Duodenal mucosa (tissue), 2 donors: Measurements from ENCODE around the gene ACR.
"Not testable (repeated sequence)": the region's sequence is repeated elsewhere in the genome, so short reads cannot be mapped to it uniquely, and the experiment has no call there.

Experiments
- H3K27ac ChIP-seq: one replicate; pipeline ENCODE4 v1.7.0; 2013; ENCODE audit warnings: low read depth, low read length
- H3K27me3 ChIP-seq, 2 donors: one replicate each; pipeline ENCODE4 v1.7.0; 2013; ENCODE audit warnings: low read length in 2 of 2, control low read depth in 1 of 2; ENCODE audit not compliant: insufficient read depth in 2 of 2, control insufficient read depth in 1 of 2
- H3K36me3 ChIP-seq, 2 donors: one replicate each; pipeline ENCODE4 v1.7.0; 2013; ENCODE audit warnings: low read length in 2 of 2, control low read depth in 1 of 2; ENCODE audit not compliant: insufficient read depth in 2 of 2, control insufficient read depth in 1 of 2
- H3K4me1 ChIP-seq, 2 donors: one replicate each; pipeline ENCODE4 v1.7.0; 2013; ENCODE audit warnings: low read length in 2 of 2, control low read depth in 1 of 2; ENCODE audit not compliant: insufficient read depth in 2 of 2, control insufficient read depth in 1 of 2
- H3K4me3 ChIP-seq, 2 donors: one replicate each; pipeline ENCODE4 v1.7.0; 2013; ENCODE audit warnings: low read length in 2 of 2, low read depth in 1 of 2
- H3K9ac ChIP-seq, 2 donors: one replicate each; pipeline ENCODE4 v1.7.0; 2013; ENCODE audit warnings: low read length in 2 of 2, low read depth in 1 of 2
- H3K9me3 ChIP-seq, 2 donors: one replicate each; pipeline ENCODE4 v1.7.0; 2013; ENCODE audit warnings: low read length in 2 of 2, control low read depth in 1 of 2; ENCODE audit not compliant: control insufficient read depth in 1 of 2

The ACR gene

GRCh38 chr22:50748630-50749029 is 10.6 kb downstream of the ACR start:
- not testable (repeated sequence) for H3K27ac ChIP-seq, H3K4me1 ChIP-seq, H3K27me3 ChIP-seq, H3K9me3 ChIP-seq, H3K36me3 ChIP-seq, H3K9ac ChIP-seq, H3K4me3 ChIP-seq

GRCh38 chr22:50749302-50750074 is 11.5 kb downstream of the ACR start:
- H3K4me3 ChIP-seq, H3K27ac ChIP-seq, H3K9ac ChIP-seq, H3K4me1 ChIP-seq, H3K36me3 ChIP-seq, H3K27me3 ChIP-seq, H3K9me3 ChIP-seq: not testable (repeated sequence)

DNA sequence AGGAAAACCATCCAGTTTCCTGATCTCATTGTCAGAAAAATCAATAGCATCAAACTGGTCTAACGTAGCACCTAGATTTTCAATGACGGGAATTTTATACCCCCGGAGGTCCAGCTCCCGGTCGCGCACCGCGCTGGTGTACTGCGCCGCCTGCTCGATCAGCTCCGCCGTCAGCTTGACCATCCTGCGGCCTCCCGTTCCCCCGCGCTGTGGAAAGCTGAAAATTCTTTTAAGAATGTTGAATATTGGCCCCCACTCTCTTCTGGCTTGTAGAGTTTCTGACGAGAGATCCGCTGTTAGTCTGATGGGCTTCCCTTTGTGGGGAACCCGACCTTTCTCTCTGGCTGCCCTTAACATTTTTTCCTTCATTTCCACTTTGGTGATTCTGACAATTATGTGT is 17.2 kb downstream of the ACR start:
- H3K4me3 ChIP-seq: not testable (repeated sequence)

GRCh38 chr22:50756406-50756805 is 18.4 kb downstream of the ACR start:
- not testable (repeated sequence) for H3K9me3 ChIP-seq, H3K4me3 ChIP-seq, H3K4me1 ChIP-seq, H3K36me3 ChIP-seq, H3K27me3 ChIP-seq, H3K27ac ChIP-seq, H3K9ac ChIP-seq

More for the DNA sequence above, 17.2 kb downstream of the ACR start:
- H3K27ac ChIP-seq, H3K9ac ChIP-seq, H3K27me3 ChIP-seq, H3K9me3 ChIP-seq, H3K4me1 ChIP-seq, H3K36me3 ChIP-seq: not testable (repeated sequence)

GRCh38 chr22:50756949-50757491 is 19.0 kb downstream of the ACR start:
- not testable (repeated sequence) for H3K36me3 ChIP-seq, H3K27me3 ChIP-seq, H3K4me1 ChIP-seq, H3K27ac ChIP-seq, H3K9me3 ChIP-seq, H3K9ac ChIP-seq
- H3K4me3 ChIP-seq: peak overlapping the region; percentile 40 to 75

GRCh38 chr22:50759597-50760341 is 21.8 kb downstream of the ACR start:
- not testable (repeated sequence) for H3K36me3 ChIP-seq, H3K27me3 ChIP-seq, H3K4me1 ChIP-seq, H3K9me3 ChIP-seq, H3K27ac ChIP-seq, H3K4me3 ChIP-seq, H3K9ac ChIP-seq

GRCh38 chr22:50761829-50762228 is 23.8 kb downstream of the ACR start:
- not testable (repeated sequence) for H3K4me3 ChIP-seq, H3K27me3 ChIP-seq, H3K27ac ChIP-seq, H3K4me1 ChIP-seq, H3K9me3 ChIP-seq, H3K36me3 ChIP-seq, H3K9ac ChIP-seq

GRCh38 chr22:50764288-50764687 is 26.3 kb downstream of the ACR start:
- not testable (repeated sequence) for H3K4me1 ChIP-seq, H3K36me3 ChIP-seq, H3K9me3 ChIP-seq, H3K27me3 ChIP-seq, H3K27ac ChIP-seq, H3K4me3 ChIP-seq, H3K9ac ChIP-seq

GRCh38 chr22:50775132-50775531 is 37.1 kb downstream of the ACR start:
- not testable (repeated sequence) for H3K4me1 ChIP-seq, H3K27me3 ChIP-seq, H3K9ac ChIP-seq, H3K4me3 ChIP-seq, H3K36me3 ChIP-seq, H3K27ac ChIP-seq, H3K9me3 ChIP-seq

DNA sequence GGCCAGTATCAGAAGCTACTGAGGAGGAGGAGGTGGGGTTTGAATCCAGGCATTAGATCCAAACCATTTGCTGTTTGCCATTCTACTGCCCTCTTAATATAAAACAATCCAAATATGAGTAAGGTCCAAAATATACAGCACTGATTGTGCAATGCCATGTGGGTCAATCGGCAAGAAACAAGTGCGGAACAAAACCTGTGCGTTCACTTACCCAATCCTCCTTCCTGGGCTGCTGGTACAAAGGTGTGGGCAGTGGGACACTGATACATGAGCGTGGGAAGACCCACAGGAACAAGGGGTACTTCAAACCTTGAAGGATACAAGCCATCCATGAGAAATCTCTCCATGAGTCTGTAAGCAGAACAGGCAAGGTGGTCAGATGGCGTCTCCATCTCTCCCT is 39.6 kb downstream of the ACR start:
- not testable (repeated sequence) for H3K9ac ChIP-seq, H3K4me1 ChIP-seq, H3K9me3 ChIP-seq, H3K27me3 ChIP-seq, H3K27ac ChIP-seq, H3K4me3 ChIP-seq, H3K36me3 ChIP-seq
